Stomach (tissue), 4 donors: ENCODE measurements around the gene JPH2.

ENCODE experiments used
- CTCF ChIP-seq, 7 experiments: fragments of 450-650 bp in 4 of 7; fragments of 200-600 bp in 3 of 7; sonication (generic) in 3 of 7; IDR thresholded peaks; one replicate each; pipeline ENCODE4 v1.5.1; 2016 to 2019; ENCODE audit warnings: antibody characterized with exemption in 7 of 7, control low read depth in 2 of 7, mild to moderate bottlenecking in 1 of 7
- EP300 ChIP-seq: sonication (generic); formaldehyde crosslinking; IDR thresholded peaks from one replicate; pipeline ENCODE4 v1.6.1; 2017; ENCODE audit warnings: antibody characterized with exemption
- POLR2AphosphoS5 ChIP-seq, 3 donors: sonication (generic); formaldehyde crosslinking; IDR thresholded peaks; one replicate each; pipeline ENCODE4 v1.6.1; 2016; ENCODE audit warnings: antibody characterized with exemption in 3 of 3

- no peak for TF ChIP-seq EP300
- TF ChIP-seq CTCF (IDR thresholded peaks at IDR 0.05), result no peak
- no peak for TF ChIP-seq POLR2AphosphoS5 (IDR thresholded peaks at IDR 0.05)
Measured at GRCh38 chr20:44233436-44234016, 46.5 kb upstream of the JPH2 start.
